ENCODE results near the gene PCDHA1. TPM values are rescaled to one million over a fixed set of nuclear protein-coding genes. Genes with fewer than 3 reads are reported as not detected.

Gene PCDHA1
- polyA plus RNA-seq, 1 donor (not counting 4 experiments of a cell fraction or from before 2014, with no cell fraction given) = 0.03 TPM

DNA sequence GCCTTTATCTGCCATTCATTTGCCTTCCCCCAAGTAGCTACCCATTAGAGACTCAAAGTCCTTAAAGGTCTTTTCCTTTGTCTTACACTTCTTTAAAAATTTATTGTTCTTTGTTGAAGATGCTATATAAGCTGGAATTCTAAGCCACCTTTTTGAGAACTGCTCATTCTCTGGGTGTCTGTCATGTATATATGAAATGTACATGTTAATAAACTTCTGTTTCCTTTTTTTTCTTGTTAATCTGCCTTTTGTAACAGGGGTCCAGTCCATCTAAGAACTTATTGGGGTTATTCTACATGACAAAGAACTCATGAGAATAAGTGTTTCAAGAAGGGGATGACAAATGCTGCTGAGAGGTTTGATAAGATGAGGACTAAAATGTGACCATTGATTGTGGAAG is 221.9 kb downstream of the PCDHA1 start:
- no peak overlapping the region for H2AFZ ChIP-seq (ENCODE audit: control insufficient read depth, low read length)
- FAIRE-seq (no peak), DNase-seq (ENCODE audit: low read depth, low spot score) (no peak)
- H3K27ac ChIP-seq (ENCODE audit: control insufficient read depth, insufficient read depth, low read length) = no peak overlapping the region
- H3K9me1 ChIP-seq (ENCODE audit: control insufficient read depth, extremely low read depth, insufficient read depth, low read length) = no peaks in the 10 kb centered on the region
- H3K4me3 ChIP-seq (ENCODE audit: control insufficient read depth in 2 of 3, extremely low read depth in 1 of 3, insufficient read depth in 2 of 3, low read depth in 1 of 3, low read length in 3 of 3) = no peak overlapping the region
- dilution Hi-C loops (cut with MboI; ENCODE audit: extremely low pct_ligation_motif_present, low sequenced_read_pairs) = no loop called here
- TF ChIP-seq, protein P1, sequence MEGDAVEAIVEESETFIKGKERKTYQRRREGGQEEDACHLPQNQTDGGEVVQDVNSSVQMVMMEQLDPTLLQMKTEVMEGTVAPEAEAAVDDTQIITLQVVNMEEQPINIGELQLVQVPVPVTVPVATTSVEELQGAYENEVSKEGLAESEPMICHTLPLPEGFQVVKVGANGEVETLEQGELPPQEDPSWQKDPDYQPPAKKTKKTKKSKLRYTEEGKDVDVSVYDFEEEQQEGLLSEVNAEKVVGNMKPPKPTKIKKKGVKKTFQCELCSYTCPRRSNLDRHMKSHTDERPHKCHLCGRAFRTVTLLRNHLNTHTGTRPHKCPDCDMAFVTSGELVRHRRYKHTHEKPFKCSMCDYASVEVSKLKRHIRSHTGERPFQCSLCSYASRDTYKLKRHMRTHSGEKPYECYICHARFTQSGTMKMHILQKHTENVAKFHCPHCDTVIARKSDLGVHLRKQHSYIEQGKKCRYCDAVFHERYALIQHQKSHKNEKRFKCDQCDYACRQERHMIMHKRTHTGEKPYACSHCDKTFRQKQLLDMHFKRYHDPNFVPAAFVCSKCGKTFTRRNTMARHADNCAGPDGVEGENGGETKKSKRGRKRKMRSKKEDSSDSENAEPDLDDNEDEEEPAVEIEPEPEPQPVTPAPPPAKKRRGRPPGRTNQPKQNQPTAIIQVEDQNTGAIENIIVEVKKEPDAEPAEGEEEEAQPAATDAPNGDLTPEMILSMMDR (optimal IDR thresholded peaks at IDR 0.05 in 1 of 3, IDR thresholded peaks at IDR 0.05 in 1 of 3, conservative IDR thresholded peaks at IDR 0.05 in 1 of 3; ENCODE audit: extremely low read depth in 1 of 3, insufficient read depth in 2 of 3, low read length in 3 of 3) = no peak
- no peak for TF ChIP-seq EZH2 (IDR thresholded peaks at IDR 0.05; ENCODE audit: low read length)
- H3K4me2 ChIP-seq (ENCODE audit: control insufficient read depth, extremely low read depth, insufficient read depth, low read depth, low read length) = no peak overlapping the region
- no peaks in the 10 kb centered on the region for H3K9me3 ChIP-seq (ENCODE audit: control insufficient read depth, low read depth, low read length)
- no peaks in the 10 kb centered on the region for H3K27me3 ChIP-seq (ENCODE audit: control insufficient read depth, extremely low read depth, insufficient read depth, low read length)
- H3K79me2 ChIP-seq (ENCODE audit: control insufficient read depth, insufficient read depth, low read length) = no peaks in the 10 kb centered on the region
- H3K4me1 ChIP-seq (ENCODE audit: control insufficient read depth, extremely low read depth, insufficient read depth, low read length) = peaks cover 17% of the 10 kb centered on the region
- H4K20me1 ChIP-seq (ENCODE audit: control insufficient read depth, extremely low read depth, insufficient read depth, low read length) = no peaks in the 10 kb centered on the region
- H3K36me3 ChIP-seq (ENCODE audit: control insufficient read depth in 2 of 2, extremely low read depth in 1 of 2, insufficient read depth in 2 of 2, low read length in 2 of 2) = no peaks in the 10 kb centered on the region
- no peak overlapping the region for H3K9ac ChIP-seq (ENCODE audit: control insufficient read depth, extremely low read depth, insufficient read depth, low read length)

DNA sequence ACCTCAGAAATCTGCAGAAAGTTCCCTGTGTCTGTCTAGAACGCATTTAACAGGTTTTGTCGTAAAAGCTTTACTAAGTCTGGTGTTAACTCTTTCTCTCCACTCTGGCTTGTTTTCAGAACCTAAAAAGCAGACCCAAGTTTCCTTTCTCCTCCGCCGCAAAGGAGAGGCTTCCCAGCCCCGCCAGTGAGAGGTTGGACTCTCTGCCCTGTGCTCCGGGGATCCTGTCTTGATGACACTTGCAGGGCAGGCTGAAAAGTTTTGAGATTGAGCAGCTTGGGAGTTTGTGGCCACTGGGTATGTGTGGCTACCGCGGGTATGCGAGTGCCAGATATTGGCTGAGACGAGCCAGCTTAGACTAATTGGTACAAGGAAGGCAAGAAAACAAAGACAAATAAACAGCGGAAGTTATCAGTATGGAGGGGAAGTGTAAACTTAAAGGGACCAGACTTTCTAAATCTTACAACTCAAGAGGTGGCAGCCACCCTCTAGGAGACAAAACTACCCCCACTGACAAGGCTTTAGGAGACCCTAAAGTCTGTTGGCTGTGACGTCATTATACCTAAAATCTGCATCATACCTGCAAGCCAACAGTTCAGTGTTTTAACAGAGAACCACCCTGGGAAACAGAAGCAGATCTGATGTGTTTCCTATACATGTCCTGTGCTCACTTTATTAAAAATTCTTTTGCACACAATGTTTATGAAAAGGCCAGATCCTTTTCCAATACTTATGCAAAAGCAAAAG is 224.3 kb downstream of the PCDHA1 start:
- dilution Hi-C loops (cut with MboI; ENCODE audit: extremely low pct_ligation_motif_present, low sequenced_read_pairs) = no loop called here
- Histone ChIP-seq H3K27ac (ENCODE audit: control insufficient read depth, insufficient read depth, low read length) (no peak overlapping the region), H3K9me1 (ENCODE audit: control insufficient read depth, extremely low read depth, insufficient read depth, low read length) (no peaks in the 10 kb centered on the region), H3K27me3 (ENCODE audit: control insufficient read depth, extremely low read depth, insufficient read depth, low read length) (no peaks in the 10 kb centered on the region), H3K4me3 (ENCODE audit: control insufficient read depth in 2 of 3, extremely low read depth in 1 of 3, insufficient read depth in 2 of 3, low read depth in 1 of 3, low read length in 3 of 3) (no peak overlapping the region), H3K36me3 (ENCODE audit: control insufficient read depth in 2 of 2, extremely low read depth in 1 of 2, insufficient read depth in 2 of 2, low read length in 2 of 2) (no peaks in the 10 kb centered on the region), H3K4me2 (ENCODE audit: control insufficient read depth, extremely low read depth, insufficient read depth, low read depth, low read length) (no peak overlapping the region), H4K20me1 (ENCODE audit: control insufficient read depth, extremely low read depth, insufficient read depth, low read length) (no peaks in the 10 kb centered on the region), H2AFZ (ENCODE audit: control insufficient read depth, low read length) (no peak overlapping the region), H3K9me3 (ENCODE audit: control insufficient read depth, low read depth, low read length) (no peaks in the 10 kb centered on the region), H3K4me1 (ENCODE audit: control insufficient read depth, extremely low read depth, insufficient read depth, low read length) (no peaks in the 10 kb centered on the region), H3K9ac (ENCODE audit: control insufficient read depth, extremely low read depth, insufficient read depth, low read length) (no peak overlapping the region), H3K79me2 (ENCODE audit: control insufficient read depth, insufficient read depth, low read length) (no peaks in the 10 kb centered on the region)
- no peak for FAIRE-seq
- no peak for TF ChIP-seq EZH2 (IDR thresholded peaks at IDR 0.05; ENCODE audit: low read length)
- TF ChIP-seq, protein P1 (optimal IDR thresholded peaks at IDR 0.05 in 1 of 3, IDR thresholded peaks at IDR 0.05 in 1 of 3, conservative IDR thresholded peaks at IDR 0.05 in 1 of 3; ENCODE audit: extremely low read depth in 1 of 3, insufficient read depth in 2 of 3, low read length in 3 of 3) = no peak
- no peak for DNase-seq (ENCODE audit: low read depth, low spot score)
